ENCODE measurements around the gene ZNF266.

GRCh38 chr19:9413240-9413954 lies 22.0 kb downstream of the ZNF266 start:
- TF ChIP-seq, protein P1, sequence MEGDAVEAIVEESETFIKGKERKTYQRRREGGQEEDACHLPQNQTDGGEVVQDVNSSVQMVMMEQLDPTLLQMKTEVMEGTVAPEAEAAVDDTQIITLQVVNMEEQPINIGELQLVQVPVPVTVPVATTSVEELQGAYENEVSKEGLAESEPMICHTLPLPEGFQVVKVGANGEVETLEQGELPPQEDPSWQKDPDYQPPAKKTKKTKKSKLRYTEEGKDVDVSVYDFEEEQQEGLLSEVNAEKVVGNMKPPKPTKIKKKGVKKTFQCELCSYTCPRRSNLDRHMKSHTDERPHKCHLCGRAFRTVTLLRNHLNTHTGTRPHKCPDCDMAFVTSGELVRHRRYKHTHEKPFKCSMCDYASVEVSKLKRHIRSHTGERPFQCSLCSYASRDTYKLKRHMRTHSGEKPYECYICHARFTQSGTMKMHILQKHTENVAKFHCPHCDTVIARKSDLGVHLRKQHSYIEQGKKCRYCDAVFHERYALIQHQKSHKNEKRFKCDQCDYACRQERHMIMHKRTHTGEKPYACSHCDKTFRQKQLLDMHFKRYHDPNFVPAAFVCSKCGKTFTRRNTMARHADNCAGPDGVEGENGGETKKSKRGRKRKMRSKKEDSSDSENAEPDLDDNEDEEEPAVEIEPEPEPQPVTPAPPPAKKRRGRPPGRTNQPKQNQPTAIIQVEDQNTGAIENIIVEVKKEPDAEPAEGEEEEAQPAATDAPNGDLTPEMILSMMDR (IDR thresholded peaks at IDR 0.05): no peak
- TF ChIP-seq POLR2A (IDR thresholded peaks at IDR 0.05): no peak

Data from Peyer's patch (tissue), 4 donors.